Measurements from ENCODE around the gene ANKRD40CL. TPM values are rescaled to one million over a fixed set of nuclear protein-coding genes. Genes with fewer than 3 reads are reported as not detected.

Gene ANKRD40CL
- total RNA-seq, 1 donor from 2014 or later: not detected

DNA sequence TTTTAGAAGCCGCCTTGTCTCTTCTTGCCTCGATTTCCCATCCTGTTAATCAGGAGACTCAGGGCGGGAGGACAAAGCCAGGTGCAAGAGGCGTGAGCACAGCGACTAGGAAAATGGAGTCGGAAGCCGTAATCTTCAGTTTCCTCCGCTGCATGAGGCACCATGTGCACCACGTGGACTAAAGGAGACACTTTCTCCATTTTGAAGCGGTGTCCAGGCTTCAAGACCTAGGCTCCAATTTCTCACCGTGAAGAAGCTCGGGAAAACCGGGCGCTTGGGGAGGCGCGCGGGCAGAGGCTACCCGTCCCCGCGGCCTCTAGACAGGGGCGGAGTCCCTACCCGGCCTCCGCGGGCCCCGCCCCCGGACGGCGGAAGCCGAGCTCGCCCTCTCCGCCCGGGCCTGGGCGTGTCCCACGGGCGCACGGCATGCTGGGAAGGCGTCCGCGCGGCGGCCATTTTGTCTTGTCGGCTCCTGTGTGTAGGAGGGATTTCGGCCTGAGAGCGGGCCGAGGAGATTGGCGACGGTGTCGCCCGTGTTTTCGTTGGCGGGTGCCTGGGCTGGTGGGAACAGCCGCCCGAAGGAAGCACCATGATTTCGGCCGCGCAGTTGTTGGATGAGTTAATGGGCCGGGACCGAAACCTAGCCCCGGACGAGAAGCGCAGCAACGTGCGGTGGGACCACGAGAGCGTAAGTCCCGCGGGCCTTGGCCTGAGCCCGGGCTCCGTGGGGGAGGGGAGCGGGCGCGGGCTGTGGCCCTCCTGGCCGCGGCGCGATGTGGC is 48.0 kb downstream of the ANKRD40CL start, which contains the start of gene LUC7L3:
TSS of gene LUC7L3 (plus strand) at position 460 of the 780 bp plus-strand sequence. CDS start at position 590, 130 bp downstream.
- peak within 1 kb of the TSS; percentile 97 for H3K27ac ChIP-seq
- intact Hi-C loops (cut with DNase I): no loop called here
- no peaks in the 10 kb centered on the region for H3K36me3 ChIP-seq
- H3K4me3 ChIP-seq: peak within 1 kb of the TSS; percentile 79 to 89
- no peaks in the 10 kb centered on the region for H3K27me3 ChIP-seq
- H3K4me1 ChIP-seq: peaks cover 44% of the 10 kb centered on the region
- TF ChIP-seq, protein P1, sequence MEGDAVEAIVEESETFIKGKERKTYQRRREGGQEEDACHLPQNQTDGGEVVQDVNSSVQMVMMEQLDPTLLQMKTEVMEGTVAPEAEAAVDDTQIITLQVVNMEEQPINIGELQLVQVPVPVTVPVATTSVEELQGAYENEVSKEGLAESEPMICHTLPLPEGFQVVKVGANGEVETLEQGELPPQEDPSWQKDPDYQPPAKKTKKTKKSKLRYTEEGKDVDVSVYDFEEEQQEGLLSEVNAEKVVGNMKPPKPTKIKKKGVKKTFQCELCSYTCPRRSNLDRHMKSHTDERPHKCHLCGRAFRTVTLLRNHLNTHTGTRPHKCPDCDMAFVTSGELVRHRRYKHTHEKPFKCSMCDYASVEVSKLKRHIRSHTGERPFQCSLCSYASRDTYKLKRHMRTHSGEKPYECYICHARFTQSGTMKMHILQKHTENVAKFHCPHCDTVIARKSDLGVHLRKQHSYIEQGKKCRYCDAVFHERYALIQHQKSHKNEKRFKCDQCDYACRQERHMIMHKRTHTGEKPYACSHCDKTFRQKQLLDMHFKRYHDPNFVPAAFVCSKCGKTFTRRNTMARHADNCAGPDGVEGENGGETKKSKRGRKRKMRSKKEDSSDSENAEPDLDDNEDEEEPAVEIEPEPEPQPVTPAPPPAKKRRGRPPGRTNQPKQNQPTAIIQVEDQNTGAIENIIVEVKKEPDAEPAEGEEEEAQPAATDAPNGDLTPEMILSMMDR (IDR thresholded peaks at IDR 0.05): no peak
- TF ChIP-seq POLR2A (IDR thresholded peaks at IDR 0.05) (peak in 1 of 2 donors; percentile 79), POLR2AphosphoS5 (IDR thresholded peaks at IDR 0.05; ENCODE audit: insufficient read depth in 1 of 2, low read depth in 1 of 2) (peak; percentile 70 to 96)
- DNase-seq (ENCODE audit: extremely low spot score in 2 of 2): peak in 1 of 2 donors; percentile 93
- H3K9me3 ChIP-seq: no peaks in the 10 kb centered on the region

DNA sequence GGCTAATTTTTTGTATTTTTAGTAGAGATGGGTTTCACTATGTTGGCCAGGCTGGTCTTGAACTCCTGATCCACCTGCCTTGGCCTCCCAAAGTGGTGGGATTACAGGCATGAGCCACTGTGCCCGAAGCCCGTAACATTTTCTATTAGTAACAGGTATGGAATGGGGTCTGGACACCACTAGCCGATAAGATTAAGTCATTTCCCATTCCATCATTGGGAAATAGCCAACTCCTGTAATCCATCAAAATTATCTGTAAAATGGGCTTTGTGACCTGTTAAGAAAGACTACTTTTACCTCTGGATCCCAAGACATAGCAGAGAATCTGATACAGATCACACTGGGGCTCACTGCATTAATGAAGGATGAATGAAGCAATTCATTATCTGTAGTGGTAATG is 51.8 kb downstream of the ANKRD40CL start:
- no peaks in the 10 kb centered on the region for H3K27me3 ChIP-seq
- no peaks in the 10 kb centered on the region for H3K9me3 ChIP-seq
- no peaks in the 10 kb centered on the region for H3K36me3 ChIP-seq
- H3K4me3 ChIP-seq: no peak overlapping the region
- peaks cover 7% of the 10 kb centered on the region for H3K4me1 ChIP-seq
- no peak for DNase-seq (ENCODE audit: extremely low spot score in 2 of 2)
- TF ChIP-seq POLR2A (IDR thresholded peaks at IDR 0.05): no peak
- TF ChIP-seq, protein P1 (IDR thresholded peaks at IDR 0.05): no peak
- no peak for TF ChIP-seq POLR2AphosphoS5 (IDR thresholded peaks at IDR 0.05; ENCODE audit: insufficient read depth in 1 of 2, low read depth in 1 of 2)
- intact Hi-C loops (cut with DNase I): no loop called here
- H3K27ac ChIP-seq: no peak overlapping the region

DNA sequence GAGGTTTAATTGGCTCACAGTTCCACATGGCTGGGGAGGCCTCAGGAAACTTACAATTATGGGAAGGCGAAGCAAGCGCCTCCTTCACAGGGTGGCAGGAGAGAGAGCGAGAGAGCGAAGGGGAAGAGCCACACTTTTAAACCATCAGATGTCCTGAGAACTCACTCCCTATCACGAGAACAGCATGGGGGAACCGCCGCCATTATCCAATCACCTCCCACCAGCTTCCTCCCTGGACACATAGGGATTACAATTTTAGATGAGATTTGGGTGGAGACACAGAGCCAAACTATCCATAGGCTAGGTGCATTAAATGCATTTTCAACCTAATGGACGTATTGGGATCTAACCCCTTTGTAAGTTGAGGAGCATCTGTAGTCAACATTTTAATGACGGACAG is 54.7 kb downstream of the ANKRD40CL start:
- no peaks in the 10 kb centered on the region for H3K9me3 ChIP-seq
- TF ChIP-seq POLR2AphosphoS5 (IDR thresholded peaks at IDR 0.05; ENCODE audit: insufficient read depth in 1 of 2, low read depth in 1 of 2) (no peak), POLR2A (IDR thresholded peaks at IDR 0.05) (no peak)
- TF ChIP-seq, protein P1 (IDR thresholded peaks at IDR 0.05): no peak
- no peak overlapping the region for H3K27ac ChIP-seq
- intact Hi-C loops (cut with DNase I): no loop called here
- no peaks in the 10 kb centered on the region for H3K27me3 ChIP-seq
- H3K4me3 ChIP-seq: no peak overlapping the region
- peaks cover 18% of the 10 kb centered on the region for H3K4me1 ChIP-seq
- H3K36me3 ChIP-seq: no peaks in the 10 kb centered on the region
- DNase-seq (ENCODE audit: extremely low spot score in 2 of 2): no peak

Small RNA genes within 50 kb of the gene (microRNA-seq; reads per million reads assigned to microRNA genes)
- not detected for gene MIR8059 (ENCODE audit: borderline number of aligned reads, borderline replicate concordance)

Small RNA genes within 50 kb of the gene (small RNA-seq; reads per million reads assigned to genes)
- gene AC005921.1 (not detected), gene MIR8059 (not detected)

Other genes starting within 250 kb of the ANKRD40CL start
- gene EPN3, start 234.8 kb downstream of the ANKRD40CL start, total RNA-seq: 21.9 TPM
- 73.4 TPM for gene SPATA20, start 220.3 kb downstream of the ANKRD40CL start, total RNA-seq
- 4.9 TPM for gene CACNA1G, start 206.8 kb downstream of the ANKRD40CL start, total RNA-seq
- gene ABCC3, start 132.6 kb downstream of the ANKRD40CL start, total RNA-seq: 47.6 TPM
- 21.6 TPM for gene ANKRD40, start 59.6 kb downstream of the ANKRD40CL start, total RNA-seq
- gene LUC7L3, start 47.9 kb downstream of the ANKRD40CL start, total RNA-seq: 108 TPM
- gene WFIKKN2, start 68.1 kb upstream of the ANKRD40CL start, total RNA-seq: 0.49 TPM
- 74.4 TPM for gene TOB1, start 98.8 kb upstream of the ANKRD40CL start, total RNA-seq